Measurements from ENCODE around the gene VSX2. TPM values are rescaled to one million over a fixed set of nuclear protein-coding genes. Genes with fewer than 3 reads are reported as not detected.

Gene VSX2
- total and polyA plus RNA-seq, 2 experiments from 2014 or later, result 0.49 to 0.52 TPM

GRCh38 chr14:74302152-74302628, 62.9 kb downstream of the VSX2 start:
- H3K36me3 ChIP-seq (ENCODE audit: insufficient read depth), result peaks cover 15% of the 10 kb centered on the region
- Mint-ChIP-seq H3K36me3 (ENCODE audit: low read depth) (peaks cover 27% of the 10 kb centered on the region), H3K4me3 (peak overlapping the region; percentile 95), H3K27ac (peak overlapping the region; percentile 94), H3K9me3 (no peaks in the 10 kb centered on the region), H3K4me1 (peaks cover 14% of the 10 kb centered on the region; the same call in 2 of the 3 replicates), H3K27me3 (ENCODE audit: insufficient read depth, low read depth, poor library complexity) (peaks cover 8% of the 10 kb centered on the region)
- peaks cover 21% of the 10 kb centered on the region for H4K20me1 ChIP-seq (replicated peaks; ENCODE audit: insufficient read depth)
- peaks cover 45% of the 10 kb centered on the region for H3K79me2 ChIP-seq (replicated peaks; ENCODE audit: insufficient read depth)
- peak; percentile 64 for DNase-seq (ENCODE audit: low spot score)
- H3K4me1 ChIP-seq (ENCODE audit: insufficient read depth), result no peaks in the 10 kb centered on the region
- no peaks in the 10 kb centered on the region for H3K9me2 ChIP-seq (ENCODE audit: insufficient read depth)
- TF ChIP-seq STAT1 (IDR thresholded peaks at IDR 0.05; ENCODE audit: unreplicated experiment) (no peak), REST (IDR thresholded peaks at IDR 0.05; ENCODE audit: unreplicated experiment) (no peak), CTCF (conservative IDR thresholded peaks at IDR 0.05; ENCODE audit: low read depth in 2 of 2) (peak; percentile 15 to 64; a peak in 3 of 4 replicates), ZNF331 (CRISPR knock-in tag; IDR thresholded peaks at IDR 0.05; ENCODE audit: low read depth) (no peak), EZH2 (IDR thresholded peaks at IDR 0.05; ENCODE audit: low read depth, unreplicated experiment) (no peak), NANOG (IDR thresholded peaks at IDR 0.05; ENCODE audit: borderline replicate concordance) (no peak), EZH2phosphoT487 (IDR thresholded peaks at IDR 0.05; ENCODE audit: unreplicated experiment) (no peak), POLR2AphosphoS5 (IDR thresholded peaks at IDR 0.05; ENCODE audit: low read depth) (no peak)
- peak; percentile 57 for ATAC-seq
- no peaks in the 10 kb centered on the region for H3K27me3 ChIP-seq (ENCODE audit: insufficient read depth)
- H3K4me2 ChIP-seq, result peak overlapping the region; percentile 81
- no peak overlapping the region; the same call in 1 of the 2 replicates for H2AFZ ChIP-seq
- H3F3A ChIP-seq (replicated peaks; ENCODE audit: low read depth), result no peaks in the 10 kb centered on the region; the same call in 1 of the 2 replicates
- H3K4me3 ChIP-seq, result peak overlapping the region; percentile 78
- peak overlapping the region; percentile 64 for H3K27ac ChIP-seq (ENCODE audit: low read depth)
